GDM1 (cell line): ENCODE measurements around the gene PARD6A.
"Not testable (repeated sequence)": the region's sequence is repeated elsewhere in the genome, so short reads cannot be mapped to it uniquely, and the experiment has no call there.

Source experiments
- DNase-seq: peaks from one replicate; lab custom pipeline; 2025; lab: John Stamatoyannopoulos, UW

Gene PARD6A

GRCh38 chr16:67693517-67694285 is 32.9 kb downstream of the PARD6A start:
- DNase-seq = not testable (repeated sequence)

DNA sequence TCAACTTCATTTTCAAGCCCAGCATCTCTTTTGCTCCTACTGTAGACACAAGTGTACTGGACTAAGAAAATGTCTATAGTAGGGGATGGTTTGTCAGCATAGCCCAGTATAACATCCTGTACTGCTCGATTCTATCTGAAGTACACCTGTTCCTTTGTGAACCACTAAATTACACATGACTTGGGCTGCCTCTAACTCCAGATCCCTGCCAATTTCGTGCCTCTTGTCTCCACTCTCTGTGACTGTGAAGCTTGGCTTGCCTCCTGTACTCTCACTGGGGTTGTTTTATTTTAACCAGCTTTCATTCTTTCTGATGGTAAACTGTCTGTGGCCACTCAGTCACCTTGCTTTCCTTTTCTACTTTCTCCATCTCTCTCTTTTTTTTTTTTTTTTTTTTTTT is 33.9 kb downstream of the PARD6A start:
- DNase-seq = no peak

DNA sequence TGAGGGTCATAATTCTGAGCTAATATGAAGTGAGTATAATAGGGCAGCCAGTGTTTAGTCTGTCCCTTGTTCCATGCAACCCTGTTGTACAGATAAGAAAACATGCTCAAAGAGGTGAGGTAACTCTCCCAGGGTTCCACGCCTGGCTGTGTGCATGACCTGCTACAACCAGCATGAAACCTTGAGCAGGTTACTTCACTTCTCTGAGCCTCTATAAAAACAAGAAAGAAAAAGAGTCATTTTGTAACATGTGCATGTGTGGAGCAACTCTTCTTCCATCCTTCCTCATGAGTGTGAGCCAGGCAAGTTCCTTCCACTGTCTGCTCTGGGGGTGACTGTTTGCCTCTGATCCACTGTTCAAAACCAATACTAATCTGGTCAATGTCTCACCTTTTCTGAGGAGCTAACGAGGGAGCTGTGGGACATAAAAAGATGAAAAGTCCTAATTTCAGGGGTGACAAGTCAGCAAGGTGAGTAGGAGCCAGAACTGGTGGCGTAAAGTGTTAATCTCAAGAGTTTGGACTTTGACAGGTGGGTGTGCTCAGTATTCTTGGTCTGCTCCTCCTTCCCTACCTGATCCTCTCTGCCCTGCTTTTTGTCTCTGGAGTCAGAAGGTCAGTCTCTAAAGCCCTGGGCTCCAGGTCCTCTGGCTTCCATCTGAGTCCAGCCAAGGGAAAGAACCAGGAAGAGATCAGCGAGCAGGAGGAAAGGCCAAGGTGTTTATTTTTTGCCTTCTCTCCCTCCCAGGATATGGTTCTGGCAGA is 36.8 kb downstream of the PARD6A start:
- DNase-seq = no peak

GRCh38 chr16:67699265-67699664 is 38.5 kb downstream of the PARD6A start:
- no peak for DNase-seq

DNA sequence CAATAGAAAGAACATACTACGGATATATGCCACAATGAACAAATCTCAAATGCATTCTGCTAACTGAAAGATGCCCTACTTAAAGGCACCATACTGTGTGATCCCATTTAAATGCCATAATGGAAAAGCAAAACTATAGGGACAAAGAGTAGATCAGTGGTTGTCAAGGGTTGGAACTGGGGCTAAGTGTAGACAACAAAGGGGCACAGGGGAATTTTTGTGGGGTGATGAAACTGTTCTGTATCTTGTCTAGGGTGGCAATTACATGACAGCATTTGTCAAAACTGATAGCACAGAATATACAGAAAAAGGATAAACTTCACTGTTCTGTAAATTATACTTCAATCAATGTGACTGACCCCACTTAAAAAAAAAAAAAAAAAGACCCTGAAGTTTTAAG is 40.7 kb downstream of the PARD6A start:
- no peak for DNase-seq

GRCh38 chr16:67702130-67702529 is 41.4 kb downstream of the PARD6A start:
- no peak for DNase-seq

DNA sequence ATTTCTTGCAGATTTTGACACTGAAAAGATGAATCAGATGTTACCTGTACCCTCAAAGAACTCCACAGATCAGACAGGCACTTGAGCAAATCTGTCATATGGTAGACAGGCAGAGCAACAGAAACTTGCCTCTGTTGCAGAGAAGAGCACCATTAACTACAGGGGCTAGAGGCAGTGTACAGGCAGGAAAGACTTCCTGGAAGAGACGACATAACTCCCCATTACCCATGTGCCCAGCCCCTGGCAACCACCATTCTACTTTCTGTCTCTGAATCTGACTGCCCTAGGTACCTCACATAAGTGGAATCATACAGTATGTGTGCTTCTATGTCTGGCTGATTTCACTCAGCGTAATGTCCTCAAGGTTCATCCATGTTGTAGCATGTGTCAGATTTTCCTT is 42.9 kb downstream of the PARD6A start:
- DNase-seq = no peak

- DNase-seq = no peak
Measured at GRCh38 chr16:67704110-67704509, 43.4 kb downstream of the PARD6A start.

- no peak for DNase-seq
Measured at GRCh38 chr16:67707210-67707609, 46.5 kb downstream of the PARD6A start.

GRCh38 chr16:67707790-67708189 is 47.0 kb downstream of the PARD6A start:
- DNase-seq = no peak

DNA sequence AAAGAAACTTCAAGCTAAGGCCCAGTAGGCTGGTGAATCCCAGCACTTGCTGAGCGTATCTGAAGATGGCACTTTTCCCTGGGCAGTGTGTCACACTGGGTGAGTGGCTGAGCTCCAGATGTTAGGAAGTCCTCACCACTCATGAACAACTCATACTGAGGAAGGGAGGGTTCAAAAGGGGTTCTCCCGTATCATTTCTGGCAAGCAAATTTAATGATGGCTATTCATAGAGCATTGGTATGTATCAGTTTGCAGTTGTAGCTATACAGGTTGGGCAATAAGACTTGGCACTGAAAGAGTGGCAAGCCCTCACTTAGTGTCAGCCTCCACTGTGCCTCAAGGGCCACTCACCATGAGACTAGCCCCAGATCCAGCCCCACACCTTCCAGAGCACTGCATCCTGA is 47.6 kb downstream of the PARD6A start:
- DNase-seq = no peak

GRCh38 chr16:67709050-67709449 is 48.3 kb downstream of the PARD6A start:
- no peak for DNase-seq

- DNase-seq = no peak
Measured at GRCh38 chr16:67710607-67711006, 49.8 kb downstream of the PARD6A start.
